ENCODE measurements around the gene TMEM144.

DNA sequence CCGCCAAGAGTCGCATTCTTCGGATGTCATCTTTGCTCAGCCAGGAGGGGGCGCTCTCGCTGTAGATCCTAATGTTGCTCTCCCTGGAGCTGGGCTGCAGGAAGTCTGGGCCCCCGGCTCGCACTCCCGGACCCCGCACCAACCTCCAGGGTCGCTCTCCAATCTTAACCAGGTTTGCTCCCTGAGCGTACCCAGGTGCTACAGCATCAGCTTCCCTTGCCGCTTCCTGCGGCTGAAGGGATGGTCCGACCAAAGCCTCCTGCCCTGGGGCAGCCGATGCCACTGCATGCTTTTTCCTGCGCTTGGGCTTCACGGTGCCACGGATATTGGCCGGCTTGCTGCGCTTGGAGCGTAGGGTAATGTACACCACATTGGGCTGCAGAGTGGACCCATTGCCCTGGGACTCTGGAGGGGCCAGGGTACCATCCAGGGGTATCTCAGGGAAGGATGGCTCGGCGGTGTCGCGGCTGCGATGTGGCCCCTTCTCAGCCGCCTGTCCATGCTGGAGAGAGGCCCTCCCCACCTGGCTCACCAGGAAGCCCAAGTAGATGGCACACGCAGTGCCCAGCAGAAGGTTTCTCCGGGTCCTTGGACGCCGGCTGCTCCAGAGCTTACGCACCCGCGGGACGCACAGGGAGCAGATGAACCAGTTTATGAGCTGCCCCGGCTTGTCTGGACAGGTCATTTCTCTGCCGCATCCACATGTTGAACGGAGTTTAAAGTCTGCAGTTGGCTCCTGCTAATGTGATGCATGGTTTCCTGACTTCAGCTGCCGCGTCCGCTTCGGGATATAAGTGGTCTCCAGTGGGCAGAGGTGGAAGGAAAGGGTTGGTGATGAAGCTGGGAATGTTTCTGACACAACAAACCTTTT is 39.4 kb upstream of the TMEM144 start:
- TF ChIP-seq CTCF (conservative IDR thresholded peaks at IDR 0.05; ENCODE audit: low read length) (peak; percentile 61), EZH2phosphoT487 (IDR thresholded peaks at IDR 0.05; ENCODE audit: borderline replicate concordance) (no peak)

Data from Loucy (cell line).